ENCODE measurements around the gene SWSAP1.

DNA sequence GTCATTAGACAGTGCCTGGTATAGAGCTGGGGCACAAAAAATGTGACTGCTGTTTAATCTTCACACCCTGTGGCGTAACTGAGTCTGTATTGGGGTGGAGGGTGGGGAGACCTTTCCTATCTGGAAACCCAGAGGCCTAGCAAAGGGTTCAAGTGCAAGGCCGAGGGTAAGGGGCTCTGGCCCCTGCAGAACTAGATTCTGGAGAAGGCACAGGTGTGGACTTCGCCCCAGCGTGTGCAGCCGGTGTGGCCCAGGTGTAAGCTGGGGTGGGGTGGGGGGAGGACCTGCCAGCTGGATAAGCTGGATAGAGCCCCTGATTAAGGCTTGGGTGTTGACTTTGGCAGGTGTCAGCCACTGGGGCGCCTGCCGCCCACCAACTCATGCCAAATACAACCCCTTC, 36.3 kb upstream of the SWSAP1 start:
- TF ChIP-seq EP300 (IDR thresholded peaks at IDR 0.05) = no peak
- TF ChIP-seq, protein P1, sequence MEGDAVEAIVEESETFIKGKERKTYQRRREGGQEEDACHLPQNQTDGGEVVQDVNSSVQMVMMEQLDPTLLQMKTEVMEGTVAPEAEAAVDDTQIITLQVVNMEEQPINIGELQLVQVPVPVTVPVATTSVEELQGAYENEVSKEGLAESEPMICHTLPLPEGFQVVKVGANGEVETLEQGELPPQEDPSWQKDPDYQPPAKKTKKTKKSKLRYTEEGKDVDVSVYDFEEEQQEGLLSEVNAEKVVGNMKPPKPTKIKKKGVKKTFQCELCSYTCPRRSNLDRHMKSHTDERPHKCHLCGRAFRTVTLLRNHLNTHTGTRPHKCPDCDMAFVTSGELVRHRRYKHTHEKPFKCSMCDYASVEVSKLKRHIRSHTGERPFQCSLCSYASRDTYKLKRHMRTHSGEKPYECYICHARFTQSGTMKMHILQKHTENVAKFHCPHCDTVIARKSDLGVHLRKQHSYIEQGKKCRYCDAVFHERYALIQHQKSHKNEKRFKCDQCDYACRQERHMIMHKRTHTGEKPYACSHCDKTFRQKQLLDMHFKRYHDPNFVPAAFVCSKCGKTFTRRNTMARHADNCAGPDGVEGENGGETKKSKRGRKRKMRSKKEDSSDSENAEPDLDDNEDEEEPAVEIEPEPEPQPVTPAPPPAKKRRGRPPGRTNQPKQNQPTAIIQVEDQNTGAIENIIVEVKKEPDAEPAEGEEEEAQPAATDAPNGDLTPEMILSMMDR (IDR thresholded peaks at IDR 0.05) = no peak

Measured in stomach (tissue), 4 donors.